Inflammatory macrophage treated with lipopolysaccharide for 1 hour (primary cell): ENCODE data around the gene NCOA1.
"Not testable (repeated sequence)": the region's sequence is repeated elsewhere in the genome, so short reads cannot be mapped to it uniquely, and the experiment has no call there.

ENCODE experiments used
- DNase-seq, 2 donors: peaks; one replicate each; pipeline ENCODE4 v3.0.0-alpha.2; 2020 to 2022

NCOA1 gene

GRCh38 chr2:24490690-24491541, at the start of gene NCOA1:
TSS of gene NCOA1 (plus strand) at chr2:24491254. CDS start at chr2:24658678, 167,424 bp downstream.
- peak; percentile 83 to 84 for DNase-seq

GRCh38 chr2:24448797-24449196, 42.3 kb upstream of the NCOA1 start:
- peak; percentile 89 to 90 for DNase-seq

GRCh38 chr2:24449344-24449743, 41.7 kb upstream of the NCOA1 start:
- no peak for DNase-seq

- peak in 1 of 2 donors; percentile 30 for DNase-seq
These were observed 39.1 kb upstream of the NCOA1 start for GRCh38 chr2:24451805-24452501.

GRCh38 chr2:24452502-24452885, 38.6 kb upstream of the NCOA1 start:
- DNase-seq: no peak

GRCh38 chr2:24453379-24454073, 37.5 kb upstream of the NCOA1 start:
- DNase-seq: no peak

GRCh38 chr2:24454294-24454693, 36.8 kb upstream of the NCOA1 start:
- no peak for DNase-seq

- peak; percentile 30 to 45 for DNase-seq
These were observed 34.2 kb upstream of the NCOA1 start for GRCh38 chr2:24456599-24457556.

GRCh38 chr2:24457696-24458386, 33.2 kb upstream of the NCOA1 start:
- DNase-seq: no peak

- no peak for DNase-seq
These were observed 31.6 kb upstream of the NCOA1 start for GRCh38 chr2:24459224-24460161.

GRCh38 chr2:24461685-24462084, 29.4 kb upstream of the NCOA1 start:
- no peak for DNase-seq

GRCh38 chr2:24463271-24463670, 27.8 kb upstream of the NCOA1 start:
- no peak for DNase-seq

GRCh38 chr2:24466871-24467870, 23.9 kb upstream of the NCOA1 start:
- no peak for DNase-seq

- DNase-seq: not testable (repeated sequence)
These were observed 22.6 kb upstream of the NCOA1 start for GRCh38 chr2:24468453-24468852.

GRCh38 chr2:24469148-24469650, 21.9 kb upstream of the NCOA1 start:
- DNase-seq: no peak

- no peak for DNase-seq
These were observed 19.4 kb upstream of the NCOA1 start for GRCh38 chr2:24471662-24472061.

- DNase-seq: no peak
These were observed 18.6 kb upstream of the NCOA1 start for GRCh38 chr2:24472416-24472815.

- DNase-seq: no peak
These were observed 17.4 kb upstream of the NCOA1 start for GRCh38 chr2:24473626-24474025.

- DNase-seq: no peak
These were observed 17.0 kb upstream of the NCOA1 start for GRCh38 chr2:24474053-24474452.
